Dedifferentiated amniotic fluid mesenchymal stem cell (primary cell): Measurements from ENCODE around the gene IFITM2.

Experiments used
- DNase-seq: peaks from one replicate; pipeline ENCODE4 v3.0.0-alpha.2; 2016; ENCODE audit errors: extremely low spot score

IFITM2 gene

DNA sequence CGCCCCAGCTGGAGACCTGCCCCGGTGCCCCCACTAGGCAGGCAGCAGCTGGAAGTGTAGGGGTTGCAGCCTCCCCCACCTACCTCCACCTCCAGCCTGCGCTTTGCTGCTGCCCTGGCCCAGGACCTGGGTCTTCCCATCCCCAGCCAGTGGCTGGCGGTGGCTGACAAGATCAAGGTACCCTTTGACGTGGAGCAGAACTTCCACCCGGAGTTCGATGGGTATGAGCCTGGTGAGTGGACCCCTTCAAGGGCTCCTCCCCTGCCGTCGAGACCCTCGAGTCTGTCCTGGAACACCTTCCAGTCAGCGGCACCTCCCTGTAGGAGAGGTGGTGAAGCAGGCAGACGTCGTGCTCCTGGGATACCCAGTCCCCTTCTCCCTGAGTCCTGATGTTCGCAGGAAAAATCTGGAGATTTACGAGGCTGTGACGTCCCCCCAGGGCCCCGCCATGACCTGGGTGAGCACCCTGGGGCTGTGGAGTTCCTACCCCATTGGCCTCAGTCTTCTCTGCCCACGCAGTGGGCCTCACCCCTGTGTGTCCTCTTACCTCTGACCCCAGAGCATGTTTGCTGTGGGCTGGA lies 14.3 kb upstream of the IFITM2 start:
- no peak for DNase-seq

DNA sequence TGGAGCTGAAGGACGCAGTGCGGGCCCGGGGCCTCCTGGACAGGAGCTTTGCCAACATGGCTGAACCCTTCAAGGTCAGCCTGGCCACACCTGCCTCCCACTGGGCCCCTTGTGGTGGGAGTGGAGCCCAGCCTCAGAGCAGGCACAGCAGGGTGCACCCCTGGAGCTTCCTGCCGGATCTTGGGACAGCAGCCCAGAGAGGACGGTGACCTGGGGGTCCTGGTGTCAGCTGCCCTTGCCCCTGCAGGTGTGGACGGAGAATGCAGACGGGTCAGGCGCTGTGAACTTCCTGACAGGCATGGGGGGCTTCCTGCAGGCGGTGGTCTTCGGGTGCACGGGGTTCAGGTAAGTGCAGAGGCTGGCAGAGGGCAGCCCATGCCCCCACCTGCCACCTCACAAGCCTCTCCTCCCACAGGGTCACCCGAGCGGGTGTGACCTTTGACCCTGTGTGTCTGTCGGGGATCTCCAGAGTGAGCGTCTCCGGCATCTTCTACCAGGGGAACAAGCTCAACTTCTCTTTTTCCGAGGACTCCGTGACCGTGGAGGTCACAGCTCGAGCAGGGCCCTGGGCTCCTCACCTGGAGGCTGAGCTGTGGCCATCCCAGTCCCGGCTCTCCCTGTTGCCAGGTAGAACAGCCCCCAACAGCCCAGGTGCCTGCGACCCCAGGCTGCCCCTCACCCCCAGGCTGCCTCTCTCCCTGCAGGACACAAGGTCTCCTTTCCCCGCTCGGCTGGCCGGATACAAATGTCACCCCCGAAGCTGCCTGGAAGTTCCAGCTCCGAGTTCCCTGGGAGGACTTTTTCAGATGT lies 13.6 kb upstream of the IFITM2 start:
- DNase-seq: no peak

DNA sequence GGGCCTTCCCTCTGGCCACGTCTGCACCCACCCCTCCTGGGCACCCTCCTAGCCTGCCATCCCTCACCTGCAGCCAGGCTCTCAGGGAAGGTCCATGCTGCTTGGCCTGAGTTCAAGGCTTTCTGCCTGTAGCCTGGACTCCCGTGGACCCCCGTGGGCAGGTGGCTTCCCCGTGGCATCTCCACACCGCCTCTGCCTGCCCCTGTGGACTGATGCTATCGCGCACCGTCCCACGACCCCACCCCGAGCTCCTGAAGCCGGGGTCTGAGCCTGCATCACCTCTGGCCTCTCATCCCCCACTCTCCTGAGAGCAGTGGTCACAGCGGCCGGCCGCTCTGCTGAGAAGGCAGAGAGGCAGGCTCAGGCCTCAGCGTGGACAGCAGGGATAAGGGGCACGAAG lies 12.8 kb upstream of the IFITM2 start:
- DNase-seq: no peak

DNA sequence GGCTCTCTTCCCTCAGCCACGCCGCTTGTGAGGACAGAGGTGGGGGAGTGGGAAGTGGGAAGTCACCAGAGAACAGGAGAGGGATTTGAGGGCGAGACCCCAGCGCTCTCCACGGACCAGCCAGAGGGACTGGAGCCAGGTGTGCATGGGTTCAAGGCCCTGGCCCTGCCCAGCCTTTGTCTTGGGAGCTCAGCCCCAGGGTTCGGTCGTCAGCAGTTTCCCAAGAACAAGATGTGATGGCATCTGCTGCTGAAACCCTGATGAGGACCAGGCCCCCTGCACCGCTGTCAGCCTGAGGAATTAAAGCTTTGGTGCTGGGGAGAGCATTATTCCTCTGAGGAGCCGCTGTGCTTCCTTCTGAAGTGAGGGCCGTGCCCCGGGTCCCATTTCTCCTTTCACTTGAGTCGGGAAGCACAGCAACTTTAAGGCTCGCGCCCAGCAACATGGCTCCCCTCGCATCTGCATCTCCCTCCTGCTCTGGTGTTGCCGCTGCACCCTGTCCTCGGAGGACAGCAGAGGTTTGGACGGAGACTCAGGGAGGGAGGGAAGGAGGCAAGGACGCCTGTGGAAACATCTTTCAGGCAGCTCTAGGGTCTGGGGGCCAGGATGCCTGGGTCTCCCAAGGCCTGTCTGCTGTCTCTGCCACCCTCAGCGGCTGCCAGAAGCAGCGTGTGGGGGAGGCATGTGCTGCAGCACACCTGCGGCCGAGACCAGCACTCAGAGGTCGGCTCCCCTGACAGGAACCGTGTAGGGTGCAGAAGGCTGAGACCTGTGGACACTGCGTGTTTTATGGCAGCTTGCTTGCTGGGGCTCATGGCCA lies 12.1 kb upstream of the IFITM2 start:
- DNase-seq: no peak

DNA sequence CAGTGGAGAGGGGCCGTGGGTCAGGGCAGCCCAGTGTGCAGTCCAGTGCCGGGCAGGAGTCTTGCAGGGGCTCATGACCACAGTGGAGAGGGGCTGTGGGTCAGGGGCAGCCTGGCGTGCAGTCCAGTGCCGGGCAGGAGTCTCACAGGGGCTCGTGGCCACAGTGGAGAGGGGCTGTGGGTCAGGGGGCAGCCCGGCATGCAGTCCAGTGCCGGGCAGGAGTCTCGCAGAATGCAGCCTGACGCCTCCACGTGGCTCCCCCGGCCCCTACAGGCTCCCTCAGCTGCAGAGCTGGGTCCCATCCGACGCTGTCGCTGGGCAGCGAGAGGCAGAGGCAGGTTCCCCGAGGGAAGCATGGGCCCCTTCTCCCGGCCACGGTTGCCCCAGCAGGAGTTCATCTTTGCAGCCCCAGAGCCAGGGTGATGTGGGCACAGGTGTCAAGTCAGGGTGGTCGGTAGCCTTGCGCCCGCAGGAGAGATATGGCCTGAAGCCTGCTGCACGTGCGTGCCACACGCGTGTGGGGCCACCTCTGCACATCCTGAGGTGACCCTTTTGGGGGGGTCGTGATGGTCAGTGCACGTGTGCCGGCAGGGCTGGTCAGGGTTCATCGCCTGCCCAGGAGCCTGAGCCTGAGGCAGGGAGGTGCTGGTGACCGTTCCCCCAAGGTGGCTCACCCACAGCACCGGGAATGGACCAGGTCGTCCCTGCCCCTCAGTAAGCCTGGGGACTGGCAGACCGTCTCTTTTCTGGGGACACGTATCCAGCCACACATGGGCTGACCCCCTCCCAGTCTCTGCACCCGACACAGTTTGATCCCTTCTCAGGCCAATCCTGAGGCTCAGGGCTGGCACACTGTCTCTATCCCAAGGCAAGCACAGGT lies 11.2 kb upstream of the IFITM2 start:
- DNase-seq: no peak

DNA sequence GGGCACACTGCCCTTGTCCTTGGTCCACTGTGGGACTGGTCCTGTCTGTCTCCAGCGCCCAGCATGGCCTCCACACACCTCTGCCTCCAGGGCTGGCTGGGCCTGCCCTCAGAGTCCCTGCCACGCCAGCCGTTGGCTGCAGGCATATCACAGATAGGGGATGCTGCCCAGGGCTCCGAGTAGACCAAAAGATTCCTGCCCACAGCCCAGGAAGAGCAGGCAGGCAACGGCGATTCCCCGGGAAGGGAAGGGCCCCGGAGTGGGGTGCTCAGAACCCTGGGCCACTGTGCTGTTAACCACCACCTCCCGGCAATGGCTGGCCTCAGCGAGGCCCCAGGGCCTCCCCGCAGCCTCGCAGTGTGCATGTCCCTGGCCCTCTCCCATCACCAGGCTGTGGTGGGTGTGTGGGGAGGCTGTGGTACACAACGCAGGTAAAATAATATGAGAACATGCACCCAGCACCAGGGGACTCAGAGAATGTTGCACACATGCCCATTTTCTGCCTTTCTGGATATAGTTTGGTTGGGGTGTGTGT lies 10.5 kb upstream of the IFITM2 start:
- DNase-seq: no peak

DNA sequence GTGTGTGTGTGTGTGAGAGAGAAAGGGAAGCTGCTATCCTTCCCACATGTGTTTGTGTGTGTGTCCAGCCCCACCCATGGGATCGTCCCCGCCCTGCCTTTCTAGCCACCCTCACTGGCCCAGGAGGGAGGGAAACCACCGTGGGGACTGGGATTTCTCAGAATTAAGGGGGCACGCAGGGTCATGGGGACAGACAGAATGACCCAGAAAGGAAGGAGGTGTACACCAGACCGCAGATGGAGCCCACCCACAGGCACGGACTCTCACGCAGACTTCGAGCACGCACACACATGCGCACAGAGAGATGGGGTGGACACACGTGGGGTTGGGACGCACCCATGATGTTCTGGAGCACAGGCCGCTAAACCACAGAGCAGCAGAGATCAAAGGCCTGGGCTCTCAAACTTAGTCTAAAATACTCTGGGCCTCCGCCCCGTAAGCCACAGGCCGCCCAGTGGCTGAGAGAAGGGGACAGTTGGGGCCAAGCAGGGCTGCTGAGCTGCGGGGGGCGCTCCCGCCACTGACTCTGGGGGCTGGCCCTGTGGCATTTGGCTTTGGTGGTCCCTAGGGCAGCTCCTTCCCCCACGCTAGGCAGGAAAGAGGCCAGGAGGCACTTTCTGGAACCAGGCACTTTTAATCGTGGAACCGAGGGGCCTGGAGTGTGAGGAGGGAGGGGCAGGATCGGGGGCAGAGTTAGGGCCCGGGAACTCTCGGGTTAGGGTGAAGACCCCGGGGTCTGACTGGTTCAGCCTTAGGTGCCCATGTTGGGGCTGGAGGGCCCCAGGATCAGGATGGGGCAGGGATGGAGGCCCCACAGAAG lies 9.8 kb upstream of the IFITM2 start:
- DNase-seq: no peak

DNA sequence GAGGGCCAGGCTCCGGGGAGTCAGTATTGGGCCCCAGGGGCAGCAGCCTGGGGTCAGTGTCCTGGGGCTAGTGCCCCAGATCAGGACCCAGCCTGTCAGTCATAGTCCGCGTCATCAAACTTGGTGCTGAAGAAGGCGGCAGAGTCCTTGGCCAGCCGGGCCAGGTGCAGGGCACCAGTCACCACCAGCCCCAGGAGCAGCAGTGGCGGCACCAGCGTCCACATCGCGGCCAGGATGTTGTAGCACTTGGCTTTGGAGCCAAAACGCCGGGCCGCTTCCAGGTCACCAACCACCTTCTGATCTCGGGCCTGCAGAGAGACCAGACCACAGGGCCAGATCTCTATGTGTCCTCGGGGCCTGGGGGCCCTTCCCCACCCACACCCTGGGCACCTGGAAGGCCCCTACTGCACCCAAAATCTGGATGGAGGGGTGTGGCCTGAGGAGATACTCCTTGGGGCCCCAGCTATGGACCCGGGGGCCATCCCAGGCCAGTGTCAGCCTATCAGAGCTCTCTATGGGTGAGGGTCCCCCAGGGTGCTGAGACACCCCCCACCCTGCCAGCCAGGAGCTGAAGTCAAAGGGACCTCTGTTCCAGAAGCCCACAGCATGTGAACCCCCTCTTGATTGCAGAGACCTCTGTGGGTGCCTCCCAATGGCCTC lies 9.1 kb upstream of the IFITM2 start:
- DNase-seq: no peak

DNA sequence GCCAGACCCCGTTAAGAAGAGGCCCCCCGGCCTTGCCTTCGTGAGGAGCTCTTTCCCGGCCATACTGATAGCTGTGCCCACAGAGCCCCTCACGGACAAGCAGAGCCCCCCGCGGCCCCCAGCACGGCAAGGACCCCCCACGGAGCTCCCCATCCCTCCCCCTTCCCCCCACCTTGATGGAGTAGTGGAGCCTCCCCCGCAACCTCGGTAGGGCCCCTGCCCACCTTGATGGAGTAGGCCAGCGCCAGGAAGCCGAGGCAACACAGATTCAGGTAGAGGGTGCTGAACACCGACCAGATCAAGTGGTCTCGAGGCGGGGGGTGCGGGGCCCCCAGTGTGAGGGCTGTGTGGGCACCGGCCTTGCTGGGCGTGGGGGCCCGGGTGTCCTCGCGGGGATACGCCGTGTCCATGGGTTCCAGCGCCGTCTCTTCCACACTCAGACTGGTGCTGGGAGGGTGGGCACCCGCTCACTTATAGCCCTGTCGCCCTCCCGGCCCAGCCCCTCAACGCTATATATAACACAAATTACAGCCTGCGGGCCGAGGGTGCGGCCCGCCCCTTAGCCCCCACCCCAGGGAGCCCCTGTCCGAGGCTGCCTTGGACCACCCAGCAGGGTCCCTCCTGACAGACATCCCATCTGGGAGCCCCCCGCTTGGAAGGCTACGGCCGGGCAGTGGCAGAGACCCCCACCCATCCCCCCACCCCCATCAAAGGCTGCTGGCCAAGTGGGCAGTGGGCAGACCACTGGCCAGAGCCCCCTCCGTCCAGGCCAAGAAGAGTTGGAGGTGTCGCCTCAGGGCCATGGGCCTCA lies 8.3 kb upstream of the IFITM2 start, which contains the start of gene IFITM5:
Gene IFITM5, minus strand, starts transcription at position 446 of the 811 bp plus-strand sequence. Its CDS starts 36 bp downstream, at position 410.
- no peak for DNase-seq

DNA sequence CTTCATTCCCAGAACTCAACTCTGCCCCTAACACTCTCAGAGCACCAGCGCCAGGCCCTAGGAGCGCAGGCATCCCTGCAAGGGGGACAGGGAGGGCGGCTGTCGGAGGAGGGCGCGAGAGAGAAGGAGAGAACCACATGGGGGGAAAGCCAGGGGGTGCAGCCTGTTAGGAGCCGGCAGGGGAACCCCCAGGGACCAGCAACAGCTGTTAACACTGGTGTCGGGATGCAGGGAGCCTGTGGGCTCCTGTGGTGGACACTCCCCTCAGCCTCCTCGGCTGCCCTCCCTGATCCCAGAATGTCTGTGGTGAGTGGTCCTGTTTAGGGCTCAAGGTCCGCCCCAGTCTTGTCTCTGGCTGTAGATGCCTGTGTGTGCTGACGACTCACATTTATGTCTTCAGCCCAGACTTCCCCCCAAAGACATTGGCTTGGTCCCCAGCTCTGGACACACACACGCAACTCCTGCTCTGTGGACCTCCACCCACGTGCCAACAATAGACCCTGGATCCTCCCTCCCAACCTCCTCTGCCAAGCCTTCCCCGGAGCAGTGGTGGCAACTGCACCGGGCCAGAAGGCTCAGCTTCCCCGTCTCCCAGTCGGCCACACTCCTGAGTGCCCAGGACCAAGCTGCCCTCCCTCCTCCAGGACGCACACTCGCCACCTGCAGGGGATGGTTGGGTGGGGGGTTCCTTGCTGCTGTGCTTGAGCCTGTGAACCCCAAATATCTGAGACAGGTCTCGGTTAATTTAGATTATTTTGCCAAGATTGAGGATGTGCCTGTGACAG lies 7.5 kb upstream of the IFITM2 start:
- DNase-seq: no peak

DNA sequence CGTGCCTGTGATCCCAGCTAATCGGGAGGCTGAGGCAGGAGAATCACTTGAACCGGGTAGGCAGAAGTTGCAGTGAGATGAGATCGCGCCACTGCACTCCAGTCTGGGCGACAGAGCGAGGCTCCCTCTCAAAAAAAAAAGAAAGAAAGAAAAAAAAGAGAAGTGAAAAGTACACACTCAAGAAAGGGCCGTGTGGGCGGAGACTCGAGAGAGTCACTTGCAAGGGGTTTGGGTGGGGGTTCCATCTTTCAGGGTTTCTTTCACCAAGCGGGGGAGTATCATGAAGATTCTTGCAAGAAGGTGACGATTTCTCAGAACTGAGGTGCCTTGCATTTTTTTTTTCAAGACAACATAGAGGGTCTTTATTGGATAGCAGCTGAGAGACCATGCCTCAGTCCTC lies 4.3 kb upstream of the IFITM2 start:
- DNase-seq: no peak

DNA sequence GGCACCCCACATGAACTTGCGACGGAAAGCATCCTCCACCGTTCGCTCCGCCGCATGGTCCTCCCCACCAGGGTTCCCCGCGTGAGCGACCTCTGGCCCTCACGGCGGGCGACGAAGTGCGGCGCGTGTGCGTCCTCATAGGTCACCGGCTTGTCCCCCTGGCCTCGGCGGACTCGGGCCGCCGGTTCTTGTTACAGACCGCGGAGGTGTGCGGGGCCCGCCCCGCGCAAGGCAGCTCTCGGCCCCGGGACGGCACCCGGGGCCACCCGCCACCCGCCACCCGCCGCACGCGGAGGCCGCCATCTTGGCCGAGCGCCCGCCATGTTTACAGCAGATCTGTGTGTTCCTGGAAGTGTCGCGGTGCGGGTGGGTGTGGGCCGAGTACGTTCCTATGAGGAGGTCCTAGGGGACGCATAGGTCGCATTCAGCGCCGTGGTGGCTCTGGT lies 3.5 kb upstream of the IFITM2 start:
- DNase-seq: no peak

DNA sequence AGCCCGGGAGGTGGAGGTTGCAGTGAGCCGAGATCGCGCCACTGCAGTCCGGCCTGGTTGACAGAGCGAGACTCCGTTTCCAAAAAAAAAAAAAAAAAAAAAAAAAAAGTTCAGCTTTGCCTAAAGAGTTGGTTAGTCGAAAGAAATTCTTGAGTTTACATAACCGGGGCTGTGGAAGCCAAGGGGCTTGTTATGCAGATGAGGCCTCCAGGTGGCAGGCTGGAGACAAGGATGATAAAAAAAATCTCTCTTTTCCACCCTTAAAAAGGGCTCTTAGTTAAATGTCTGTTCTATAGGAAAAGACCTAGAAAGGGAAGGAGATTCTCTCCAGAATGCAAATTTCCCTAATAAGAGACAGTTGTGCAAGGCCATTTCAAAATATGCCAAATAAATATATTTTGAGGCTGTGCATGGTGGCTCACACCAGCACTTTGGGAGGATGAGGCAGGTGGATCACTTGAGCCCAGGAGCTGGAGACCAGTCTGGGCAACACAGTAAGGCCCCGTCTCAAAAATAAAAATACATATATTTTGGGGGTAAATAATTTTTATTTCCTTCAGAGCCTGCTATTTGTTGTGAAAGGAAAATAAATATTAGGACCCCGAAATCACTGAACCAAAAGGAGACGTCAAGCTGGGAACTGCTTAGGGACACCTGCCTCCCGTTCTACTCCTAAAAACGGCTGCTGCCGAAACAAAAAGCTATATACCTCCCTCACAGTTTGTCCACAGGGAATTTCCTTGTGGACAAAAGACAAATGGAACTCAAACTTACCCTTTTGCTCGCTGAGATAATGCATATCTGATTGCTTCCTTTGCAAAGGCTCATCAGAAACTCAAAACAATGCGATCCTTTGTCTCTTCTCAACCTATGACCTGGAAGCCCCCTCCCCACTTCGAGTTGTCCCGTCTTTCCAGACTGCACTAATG lies 2.4 kb upstream of the IFITM2 start:
- DNase-seq: peak; percentile 79

DNA sequence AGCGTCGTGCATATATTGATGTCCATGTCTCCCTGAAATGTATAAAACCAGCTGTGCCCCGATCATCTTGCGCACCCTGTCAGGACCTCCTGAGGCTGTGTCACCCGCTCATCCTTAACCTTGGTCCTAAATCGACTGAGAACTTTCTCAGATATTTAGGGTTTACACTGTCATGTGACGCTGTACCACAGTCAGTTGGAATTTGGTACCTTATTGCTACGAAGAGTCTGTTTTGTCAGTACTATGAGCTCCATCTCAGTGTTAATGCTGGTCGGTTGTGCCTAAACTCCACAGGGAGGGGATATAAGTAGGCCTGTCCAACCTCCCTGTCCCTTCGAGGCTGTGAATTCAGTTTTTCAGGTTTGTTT lies 1.8 kb upstream of the IFITM2 start:
- DNase-seq: no peak

DNA sequence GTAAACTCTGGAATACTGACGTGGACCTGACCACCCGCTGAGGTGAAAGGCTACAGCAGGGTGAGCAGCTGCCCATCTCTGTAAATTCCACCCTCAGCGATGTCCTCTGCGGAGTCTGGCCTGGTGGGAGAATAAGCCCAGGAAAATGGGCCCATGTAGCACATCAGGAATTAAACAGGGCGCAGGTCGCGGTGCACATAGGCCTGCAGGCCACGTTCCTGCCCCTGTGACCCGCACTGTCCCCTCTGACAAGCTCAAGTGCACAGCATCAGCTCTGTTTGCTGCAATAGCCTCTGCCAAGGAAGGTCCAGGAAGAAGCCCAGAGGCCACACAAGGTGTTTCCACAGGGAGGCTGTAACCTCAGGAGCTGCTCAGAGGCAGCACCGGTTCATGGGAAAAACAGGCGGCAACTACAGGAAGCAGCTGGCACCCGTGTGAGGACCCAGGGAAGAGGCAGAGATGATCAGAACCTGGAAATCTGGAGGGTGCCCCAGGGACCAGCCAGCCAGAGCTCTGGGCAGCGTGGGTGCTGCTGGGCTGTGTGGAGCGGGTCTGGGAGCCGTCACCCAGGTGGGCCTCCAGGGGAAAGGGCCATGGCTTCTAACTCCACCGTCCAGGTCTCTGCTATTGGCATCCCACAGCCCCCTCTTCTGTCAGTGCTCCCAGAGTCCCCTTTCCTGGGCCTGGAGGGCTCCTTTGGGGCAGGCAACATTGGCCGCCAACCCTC lies 808 bp upstream of the IFITM2 start:
- DNase-seq: no peak
